Kidney (tissue), 14 donors: ENCODE measurements around the gene TSPAN3. TPM values are rescaled to one million over a fixed set of nuclear protein-coding genes. Genes with fewer than 3 reads are reported as not detected.

Experiments used
- DNase-seq, 5 donors: peaks; one replicate each; pipeline ENCODE4 v3.0.0-alpha.2; 2013 to 2020
- FAIRE-seq: peaks from 2 replicates; lab custom pipeline; 2012; peaks lifted over from hg19 to GRCh38; lab: Jason Lieb, UNC
- H3K27ac ChIP-seq, 2 donors: one replicate each; pipeline ENCODE4 v1.7.0; 2013; ENCODE audit warnings: low read depth in 2 of 2, low read length in 2 of 2, inconsistent platforms in 1 of 2
- H3K27me3 ChIP-seq: one replicate; pipeline ENCODE4 v1.7.1; 2013; ENCODE audit warnings: low read length, inconsistent platforms; ENCODE audit not compliant: control insufficient read depth, insufficient read depth
- H3K36me3 ChIP-seq, 3 donors: one replicate each; pipeline versions ENCODE4 v1.7.0 to v1.7.1; 2013; ENCODE audit warnings: low read length in 3 of 3, control low read depth in 1 of 3, inconsistent platforms in 1 of 3; ENCODE audit not compliant: insufficient read depth in 3 of 3, control insufficient read depth in 2 of 3
- H3K4me1 ChIP-seq, 3 donors: one replicate each; pipeline versions ENCODE4 v1.7.0 to v1.7.1; 2013; ENCODE audit warnings: low read length in 3 of 3, inconsistent platforms in 1 of 3, low read depth in 1 of 3; ENCODE audit not compliant: control insufficient read depth in 2 of 3, insufficient read depth in 2 of 3
- H3K4me3 ChIP-seq, 3 donors: one replicate each; pipeline versions ENCODE4 v1.7.0 to v1.8.1; 2013; ENCODE audit warnings: low read length in 3 of 3, control low read depth in 1 of 3, inconsistent platforms in 1 of 3
- H3K9ac ChIP-seq, 3 donors: one replicate each; pipeline versions ENCODE4 v1.7.0 to v1.7.1; 2013; ENCODE audit warnings: low read length in 3 of 3, control low read depth in 1 of 3, inconsistent platforms in 1 of 3
- H3K9me3 ChIP-seq, 3 donors: one replicate each; pipeline versions ENCODE4 v1.7.0 to v1.7.1; 2013; ENCODE audit warnings: low read length in 3 of 3, control low read depth in 1 of 3, inconsistent platforms in 1 of 3; ENCODE audit not compliant: control insufficient read depth in 2 of 3, insufficient read depth in 1 of 3
- intact Hi-C: fragments of 100-400 bp; cut with DNase I; formaldehyde crosslinking; loops from one replicate; pipeline ENCODE4 v1.11.1; 2022
- polyA plus RNA-seq: library from polyadenylated mRNA; stranded (reverse); fragments of 350-450 nt; fragmentation: Illumina TruSeq; extraction: RNeasy Lipid Tissue Mini Kit (QIAGEN cat#74804); gene quantifications from one replicate; pipeline ENCODE4 v1.2.3, GENCODE V29; 2014; ENCODE audit warnings: low read depth, low replicate concordance; ENCODE audit not compliant: insufficient read depth
- total RNA-seq: library from RNA; stranded (reverse); fragmentation: NEBNext Ultra II Directional; extraction: Animal tissue kit (Norgen Biotek cat#: 25700); gene quantifications from one replicate; pipeline ENCODE4 v1.2.1, GENCODE V29; 2021
- TF ChIP-seq, protein P1 (sequence below): IDR thresholded peaks from 3 replicates; pipeline ENCODE4 v1.5.1; 2012; ENCODE audit warnings: mild to moderate bottlenecking, moderate library complexity, borderline replicate concordance; ENCODE audit not compliant: insufficient read depth; ENCODE audit errors: extremely low read depth
- donor health status: control.
- donor health status: control.
- donor health status: control.
- donor health status: control.
- donor health status: control.
- donor health status: DM: yes; HTN: yes; CAD: no.
- donor health status: Normal renal cell carcinoma (clear cell type).

The TSPAN3 gene
- total and polyA plus RNA-seq, 2 donors from 2014 or later, result 245 to 273 TPM

GRCh38 chr15:77035999-77036471 lies 34.9 kb downstream of the TSPAN3 start:
- Histone ChIP-seq H3K4me3 (no peak overlapping the region), H3K27me3 (no peaks in the 10 kb centered on the region), H3K9ac (no peak overlapping the region), H3K27ac (no peak overlapping the region), H3K4me1 (no peaks in the 10 kb centered on the region), H3K36me3 (peaks cover 0 to 3% (median under 1%) of the 10 kb centered on the region in 3 donors), H3K9me3 (no peaks in the 10 kb centered on the region)
- peak in 1 of 5 donors; percentile 69 for DNase-seq
- TF ChIP-seq, protein P1, sequence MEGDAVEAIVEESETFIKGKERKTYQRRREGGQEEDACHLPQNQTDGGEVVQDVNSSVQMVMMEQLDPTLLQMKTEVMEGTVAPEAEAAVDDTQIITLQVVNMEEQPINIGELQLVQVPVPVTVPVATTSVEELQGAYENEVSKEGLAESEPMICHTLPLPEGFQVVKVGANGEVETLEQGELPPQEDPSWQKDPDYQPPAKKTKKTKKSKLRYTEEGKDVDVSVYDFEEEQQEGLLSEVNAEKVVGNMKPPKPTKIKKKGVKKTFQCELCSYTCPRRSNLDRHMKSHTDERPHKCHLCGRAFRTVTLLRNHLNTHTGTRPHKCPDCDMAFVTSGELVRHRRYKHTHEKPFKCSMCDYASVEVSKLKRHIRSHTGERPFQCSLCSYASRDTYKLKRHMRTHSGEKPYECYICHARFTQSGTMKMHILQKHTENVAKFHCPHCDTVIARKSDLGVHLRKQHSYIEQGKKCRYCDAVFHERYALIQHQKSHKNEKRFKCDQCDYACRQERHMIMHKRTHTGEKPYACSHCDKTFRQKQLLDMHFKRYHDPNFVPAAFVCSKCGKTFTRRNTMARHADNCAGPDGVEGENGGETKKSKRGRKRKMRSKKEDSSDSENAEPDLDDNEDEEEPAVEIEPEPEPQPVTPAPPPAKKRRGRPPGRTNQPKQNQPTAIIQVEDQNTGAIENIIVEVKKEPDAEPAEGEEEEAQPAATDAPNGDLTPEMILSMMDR, result no peak
- no peak for FAIRE-seq
- intact Hi-C loops, result no loop called here

DNA sequence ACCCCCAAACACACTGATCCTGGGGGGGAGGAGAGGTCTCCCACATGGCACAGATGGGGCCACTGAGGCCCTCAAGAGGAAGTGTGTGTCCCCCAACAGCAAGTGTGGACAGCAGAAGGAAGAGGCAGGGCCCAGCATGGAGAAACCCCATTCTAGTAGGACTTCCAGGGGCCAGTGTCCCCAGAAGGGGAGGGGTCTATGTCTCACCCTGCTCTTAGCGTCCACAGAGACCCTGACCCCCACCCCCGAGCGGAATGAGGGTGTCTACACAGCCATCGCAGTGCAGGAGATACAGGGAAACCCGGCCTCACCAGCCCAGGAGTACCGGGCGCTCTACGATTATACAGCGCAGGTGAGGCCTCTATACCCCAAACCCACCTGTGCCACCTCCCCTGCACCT lies 35.3 kb downstream of the TSPAN3 start:
- FAIRE-seq, result no peak
- Histone ChIP-seq H3K27me3 (no peaks in the 10 kb centered on the region), H3K4me3 (no peak overlapping the region), H3K27ac (no peak overlapping the region), H3K9ac (no peak overlapping the region), H3K4me1 (no peaks in the 10 kb centered on the region), H3K36me3 (peaks cover 0 to 3% (median 0%) of the 10 kb centered on the region in 3 donors), H3K9me3 (no peaks in the 10 kb centered on the region)
- intact Hi-C loops, result no loop called here
- peak in 2 of 5 donors; percentile 43 to 68 for DNase-seq
- TF ChIP-seq, protein P1, result no peak

- peak in 2 of 5 donors; percentile 56 to 66 for DNase-seq
- TF ChIP-seq, protein P1, result peak; percentile 50
- Histone ChIP-seq H3K4me3 (no peak overlapping the region), H3K9ac (no peak overlapping the region), H3K36me3 (peaks cover 0 to 3% (median 0%) of the 10 kb centered on the region in 3 donors), H3K27me3 (no peaks in the 10 kb centered on the region), H3K4me1 (no peaks in the 10 kb centered on the region), H3K27ac (no peak overlapping the region), H3K9me3 (no peaks in the 10 kb centered on the region)
- no peak for FAIRE-seq
- intact Hi-C loops, result no loop called here
These were observed 36.0 kb downstream of the TSPAN3 start for GRCh38 chr15:77034695-77035489.
